Measurements from ENCODE around the gene ETFRF1.

Gene ETFRF1

GRCh38 chr12:25242981-25243679 is 48.1 kb downstream of the ETFRF1 start:
- no peak for DNase-seq (ENCODE audit: low spot score)
- TF ChIP-seq CTCF (IDR thresholded peaks at IDR 0.05): no peak
- Histone ChIP-seq H3K4me3 (no peak overlapping the region), H3K27ac (no peak overlapping the region)

- TF ChIP-seq CTCF (IDR thresholded peaks at IDR 0.05): no peak
- H3K27ac ChIP-seq: no peak overlapping the region
- H3K4me3 ChIP-seq: no peak overlapping the region
- no peak for DNase-seq (ENCODE audit: low spot score)
Measured at GRCh38 chr12:25243680-25243990, 48.6 kb downstream of the ETFRF1 start.

- no peak for TF ChIP-seq CTCF (IDR thresholded peaks at IDR 0.05)
- no peak overlapping the region for H3K4me3 ChIP-seq
- H3K27ac ChIP-seq: no peak overlapping the region
- DNase-seq (ENCODE audit: low spot score): no peak
Measured at GRCh38 chr12:25245491-25245890, 50.5 kb downstream of the ETFRF1 start.

- Histone ChIP-seq H3K4me3 (no peak overlapping the region), H3K27ac (no peak overlapping the region)
- no peak for TF ChIP-seq CTCF (IDR thresholded peaks at IDR 0.05)
- DNase-seq (ENCODE audit: low spot score): no peak
Measured at GRCh38 chr12:25248137-25248536, 53.1 kb downstream of the ETFRF1 start.

- no peak for DNase-seq (ENCODE audit: low spot score)
- Histone ChIP-seq H3K4me3 (no peak overlapping the region), H3K27ac (no peak overlapping the region)
- TF ChIP-seq CTCF (IDR thresholded peaks at IDR 0.05): no peak
Measured at GRCh38 chr12:25248732-25249131, 53.7 kb downstream of the ETFRF1 start.

GRCh38 chr12:25249931-25250738 is 55.1 kb downstream of the ETFRF1 start:
- H3K27ac ChIP-seq: peak overlapping the region; percentile 96 to 99
- peak overlapping the region; percentile 98 for H3K4me3 ChIP-seq
- no peak for TF ChIP-seq CTCF (IDR thresholded peaks at IDR 0.05)
- DNase-seq (ENCODE audit: low spot score): peak; percentile 82
